ENCODE results near the gene FCHSD2.

DNA sequence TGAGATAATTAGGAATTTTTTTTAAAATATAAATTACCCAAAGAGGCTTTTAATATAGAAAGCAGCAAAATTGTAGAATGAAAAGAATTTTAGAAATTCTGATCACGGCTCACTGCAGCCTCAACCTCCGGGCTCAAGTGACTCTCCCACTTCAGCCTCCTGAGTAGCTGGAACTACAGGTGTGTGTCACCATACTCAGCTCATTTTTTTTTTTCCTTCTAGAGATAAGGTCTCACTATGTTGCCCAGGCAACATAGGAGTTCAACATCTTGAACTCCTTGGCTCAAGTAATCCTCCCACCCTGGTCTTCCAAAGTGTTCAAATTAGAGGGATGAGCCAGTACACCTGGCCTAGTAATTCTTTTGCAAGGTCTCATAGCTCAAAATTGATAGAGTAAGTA is 251.2 kb downstream of the FCHSD2 start:
- no peak for TF ChIP-seq CTCF (IDR thresholded peaks at IDR 0.05)
- TF ChIP-seq POLR2A (IDR thresholded peaks at IDR 0.05) = no peak
- TF ChIP-seq POLR2AphosphoS5 (IDR thresholded peaks at IDR 0.05) = no peak

All from suprapubic skin (tissue), 4 donors.